Fibroblast of pulmonary artery (primary cell): ENCODE data around the gene KRT77.

ENCODE experiments used
- DNase-seq: peaks from one replicate; pipeline ENCODE4 v3.0.0-alpha.2; 2010; ENCODE audit warnings: low read depth
- H3K4me3 ChIP-seq: replicated peaks from 2 replicates; pipeline ENCODE4 v1.5.1; 2011; ENCODE audit warnings: low read depth, mild to moderate bottlenecking, control low read depth, low read length, moderate library complexity
- TF ChIP-seq, protein P1 (sequence below): IDR thresholded peaks from 2 replicates; pipeline ENCODE4 v1.5.1; 2011; ENCODE audit warnings: mild to moderate bottlenecking, control low read depth, low read length, inconsistent platforms; ENCODE audit errors: missing control alignments

The KRT77 gene

DNA sequence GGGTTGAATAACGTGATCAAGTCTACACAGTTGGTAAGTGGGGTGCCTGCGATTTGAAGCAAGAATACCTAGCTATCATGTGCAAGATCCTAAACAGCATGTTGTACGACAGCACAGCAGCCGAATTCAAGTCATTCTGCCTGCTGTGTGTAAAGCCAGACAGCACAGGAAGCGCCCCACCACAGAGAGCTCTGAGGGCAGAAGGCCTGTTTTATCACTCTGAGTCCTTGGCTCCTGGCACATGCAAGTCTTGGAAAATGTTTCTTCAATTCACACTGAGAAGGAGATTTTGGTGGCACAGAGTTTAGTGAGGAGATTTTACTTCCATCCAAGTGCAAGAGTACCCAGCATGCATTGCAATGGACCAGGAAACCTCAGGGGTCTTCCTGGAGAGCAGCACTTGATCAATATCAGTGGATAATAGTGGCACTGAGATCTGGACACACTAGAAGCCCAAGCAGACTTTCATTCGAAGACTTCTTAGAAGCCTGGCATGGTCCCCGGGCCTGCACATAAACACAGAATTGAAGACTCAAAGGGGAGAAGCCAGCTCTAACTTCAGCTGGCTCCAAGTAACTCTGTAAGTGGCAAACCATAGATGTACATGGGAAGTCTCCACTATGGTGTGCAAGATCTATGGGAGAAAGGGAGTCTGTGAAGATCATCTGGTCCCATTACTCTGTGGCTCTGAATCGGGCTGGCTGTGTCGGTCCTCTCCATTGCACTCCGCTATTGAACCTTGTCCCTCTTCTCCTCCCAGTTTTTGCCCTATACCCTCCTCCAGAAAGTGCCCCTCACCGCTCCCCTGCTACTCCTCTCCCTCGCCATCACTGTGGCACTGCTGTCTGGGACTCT is 21.6 kb downstream of the KRT77 start:
- DNase-seq, result no peak
- TF ChIP-seq, protein P1, sequence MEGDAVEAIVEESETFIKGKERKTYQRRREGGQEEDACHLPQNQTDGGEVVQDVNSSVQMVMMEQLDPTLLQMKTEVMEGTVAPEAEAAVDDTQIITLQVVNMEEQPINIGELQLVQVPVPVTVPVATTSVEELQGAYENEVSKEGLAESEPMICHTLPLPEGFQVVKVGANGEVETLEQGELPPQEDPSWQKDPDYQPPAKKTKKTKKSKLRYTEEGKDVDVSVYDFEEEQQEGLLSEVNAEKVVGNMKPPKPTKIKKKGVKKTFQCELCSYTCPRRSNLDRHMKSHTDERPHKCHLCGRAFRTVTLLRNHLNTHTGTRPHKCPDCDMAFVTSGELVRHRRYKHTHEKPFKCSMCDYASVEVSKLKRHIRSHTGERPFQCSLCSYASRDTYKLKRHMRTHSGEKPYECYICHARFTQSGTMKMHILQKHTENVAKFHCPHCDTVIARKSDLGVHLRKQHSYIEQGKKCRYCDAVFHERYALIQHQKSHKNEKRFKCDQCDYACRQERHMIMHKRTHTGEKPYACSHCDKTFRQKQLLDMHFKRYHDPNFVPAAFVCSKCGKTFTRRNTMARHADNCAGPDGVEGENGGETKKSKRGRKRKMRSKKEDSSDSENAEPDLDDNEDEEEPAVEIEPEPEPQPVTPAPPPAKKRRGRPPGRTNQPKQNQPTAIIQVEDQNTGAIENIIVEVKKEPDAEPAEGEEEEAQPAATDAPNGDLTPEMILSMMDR, result no peak
- H3K4me3 ChIP-seq, result no peak overlapping the region

DNA sequence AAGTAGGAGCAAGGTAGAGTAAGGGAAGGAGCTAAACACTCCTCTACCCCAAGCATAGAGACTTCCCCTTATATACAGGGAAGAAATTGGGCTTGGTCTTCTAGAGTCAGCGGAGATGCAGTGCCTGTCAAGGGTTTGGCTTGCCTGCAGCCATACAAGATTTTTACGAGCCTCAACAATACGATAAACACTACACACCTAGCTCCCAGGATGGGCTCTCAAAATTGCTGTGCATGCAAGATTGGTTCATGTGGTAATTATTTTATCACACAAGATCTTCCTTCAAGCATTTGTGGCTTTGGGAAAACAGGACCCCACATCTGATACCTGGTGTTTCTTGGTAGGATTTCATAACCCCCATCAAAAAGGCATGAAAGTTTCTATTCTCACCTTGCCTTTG is 23.0 kb downstream of the KRT77 start, which contains the start of gene KRT1:
Gene KRT1 (minus strand): TSS at position 45 of the 400 bp plus-strand sequence. CDS start 59 bp downstream, outside the sequence.
- no peak for DNase-seq
- TF ChIP-seq, protein P1, result no peak
- H3K4me3 ChIP-seq, result no peak within 1 kb of the TSS

DNA sequence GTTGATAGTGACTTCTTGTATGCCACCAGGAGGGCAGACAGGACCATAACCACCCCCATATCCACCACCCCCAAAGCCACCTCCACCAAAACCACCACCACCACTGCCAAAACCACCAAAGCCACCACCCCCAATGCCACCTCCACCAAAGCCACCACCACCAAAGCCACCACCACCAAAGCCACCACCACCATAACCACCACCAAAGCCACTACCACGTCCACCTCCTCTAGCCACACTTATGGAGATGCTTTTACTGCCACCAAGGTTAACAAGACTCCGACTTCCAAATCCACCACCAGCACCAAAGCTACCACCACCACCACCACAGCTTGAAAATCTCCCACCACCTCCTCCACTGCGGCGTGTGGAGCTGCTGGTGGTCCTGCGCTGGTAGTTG is 23.4 kb downstream of the KRT77 start:
- DNase-seq, result no peak
- H3K4me3 ChIP-seq, result no peak overlapping the region
- TF ChIP-seq, protein P1, result no peak

- TF ChIP-seq, protein P1, result no peak
- H3K4me3 ChIP-seq, result no peak overlapping the region
- DNase-seq, result no peak
Observed at GRCh38 chr12:52677671-52678070, 25.7 kb downstream of the KRT77 start.

GRCh38 chr12:52677126-52677525 is 26.2 kb downstream of the KRT77 start:
- TF ChIP-seq, protein P1, result no peak
- no peak for DNase-seq
- no peak overlapping the region for H3K4me3 ChIP-seq

DNA sequence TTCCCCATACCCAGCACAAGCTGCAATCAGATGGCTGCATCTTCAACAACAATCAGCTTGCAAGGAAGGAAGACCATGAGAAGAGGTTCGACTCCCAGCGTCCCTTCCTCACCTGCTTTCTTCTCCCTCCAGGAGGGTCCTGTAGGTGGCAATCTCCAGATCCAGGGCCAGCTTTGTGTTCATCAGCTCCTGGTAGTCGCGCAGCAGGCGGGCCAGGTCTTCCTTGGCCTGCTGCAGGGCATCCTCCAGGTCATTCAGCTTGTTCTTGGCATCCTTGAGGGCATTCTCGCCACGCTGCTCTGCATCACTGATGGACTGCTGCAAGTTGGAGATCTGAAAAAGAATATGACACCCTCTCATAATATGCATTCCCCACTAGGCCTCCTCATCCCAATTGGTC is 27.2 kb downstream of the KRT77 start:
- TF ChIP-seq, protein P1, result no peak
- no peak overlapping the region for H3K4me3 ChIP-seq
- no peak for DNase-seq

- no peak overlapping the region for H3K4me3 ChIP-seq
- TF ChIP-seq, protein P1, result no peak
- no peak for DNase-seq
Observed at GRCh38 chr12:52675301-52675701, 28.0 kb downstream of the KRT77 start.
